K562 (cell line): Measurements from ENCODE around the gene RNF26. TPM values are rescaled to one million over a fixed set of nuclear protein-coding genes. Genes with fewer than 3 reads are reported as not detected.

Experiments
- ARHGAP35 ChIP-seq: fragments of 450-650 bp; IDR thresholded peaks from 2 replicates; pipeline ENCODE4 v1.6.1; 2018; ENCODE audit not compliant: partially characterized antibody
- CUX1 ChIP-seq: fragments of 200-800 bp; sonication (Bioruptor generic); IDR thresholded peaks from 2 replicates; pipeline ENCODE4 v1.6.1; 2016; ENCODE audit warnings: missing genetic modification characterization, missing compliant biosample characterization
- ELF1 ChIP-seq: fragments of 200-800 bp; sonication (Bioruptor generic); IDR thresholded peaks from 2 replicates; pipeline ENCODE4 v1.6.1; 2016; ENCODE audit warnings: missing genetic modification characterization, missing compliant biosample characterization
- FOXK2 ChIP-seq, 2 experiments: fragments of 450-650 bp; IDR thresholded peaks in 1 of 2; conservative IDR thresholded peaks in 1 of 2; 2 replicates each; pipeline ENCODE4 v1.6.1; 2016; ENCODE audit warnings: low read depth in 2 of 2, mild to moderate bottlenecking in 1 of 2
- KLF6 ChIP-seq: fragments of 250-450 bp; sonication (Bioruptor Pico); IDR thresholded peaks from 2 replicates; pipeline ENCODE4 v1.4.0; 2020; ENCODE audit warnings: mild to moderate bottlenecking, moderate library complexity, borderline replicate concordance
- MBD2 ChIP-seq: sonication (generic); IDR thresholded peaks from 2 replicates; pipeline ENCODE4 v1.6.1; 2016; ENCODE audit warnings: low read depth, borderline replicate concordance
- MCM2 ChIP-seq: fragments of 450-650 bp; IDR thresholded peaks from 2 replicates; pipeline ENCODE4 v1.6.1; 2017; ENCODE audit warnings: low read depth, mild to moderate bottlenecking
- MTA1 ChIP-seq: fragments of 450-650 bp; IDR thresholded peaks from 2 replicates; pipeline ENCODE4 v1.6.1; 2017; ENCODE audit warnings: borderline replicate concordance
- TAF15 ChIP-seq: fragments of 200-400 bp; formaldehyde crosslinking; IDR thresholded peaks from 2 replicates; pipeline ENCODE4 v1.6.1; 2017; ENCODE audit warnings: mild to moderate bottlenecking, low read depth, low read length, moderate library complexity
- TEAD4 ChIP-seq, 2 experiments: sonication (generic) in 1 of 2; formaldehyde crosslinking in 1 of 2; IDR thresholded peaks; 2 replicates each; pipeline versions ENCODE4 v1.6.1 to v1.8.0; 2012 to 2022; ENCODE audit warnings: borderline replicate concordance in 1 of 2, inconsistent platforms in 1 of 2, low read length in 1 of 2, mild to moderate bottlenecking in 1 of 2, missing genetic modification reagents in 1 of 2
- THRB ChIP-seq: fragments of 450-650 bp; formaldehyde crosslinking; conservative IDR thresholded peaks from 2 replicates; pipeline ENCODE4 v1.4.0; 2022; ENCODE audit warnings: mild to moderate bottlenecking, missing genetic modification characterization
- ZNF318 ChIP-seq, 2 experiments: fragments of 450-650 bp; IDR thresholded peaks; 2 replicates each; pipeline ENCODE4 v1.6.1; 2016; ENCODE audit warnings: mild to moderate bottlenecking in 2 of 2, borderline replicate concordance in 1 of 2, low read depth in 1 of 2, moderate library complexity in 1 of 2
- polyA plus RNA-seq, 8 experiments: library from polyadenylated mRNA; depleted of rRNA in 4 of 8; stranded (reverse) in 5 of 8; unstranded in 3 of 8; fragments of >200 nt; fragmentation: Nextera tagmentation in 2 of 8; fragmentation: Illumina TruSeq in 1 of 8; extraction: Ambion mirVana in 2 of 8; extraction: Trizol in 1 of 8; gene quantifications; 2 replicates each; pipeline versions ENCODE4 v1.2.1 to v1.2.3, GENCODE V29; 2011 to 2014; ENCODE audit warnings: inconsistent platforms in 1 of 8, missing spikeins in 1 of 8
- total RNA-seq, 7 experiments: library from RNA; depleted of rRNA in 6 of 7; stranded (reverse); fragments of >200 nt in 6 of 7; fragmentation: Illumina TruSeq in 2 of 7; extraction: Trizol in 2 of 7; gene quantifications; 2 replicates each; pipeline versions ENCODE4 v1.2.1 to v1.2.3, GENCODE V29; 2011 to 2021; ENCODE audit warnings: low replicate concordance in 1 of 7

Gene RNF26
- total and polyA plus RNA-seq, 9 of the 15 experiments (the other 6 are each of a cell fraction or from before 2014, with no cell fraction given) = 5.3 to 53.6 (median 12.7) TPM

GRCh38 chr11:119356349-119357031 is 22.2 kb downstream of the RNF26 start (continued):
- TF ChIP-seq ZNF318 (IDR thresholded peaks at IDR 0.05; ENCODE audit: borderline replicate concordance in 1 of 2, low read depth in 1 of 2) = no peak
- 0 out of 2 replicates have a peak, but pooled peaks have one; percentile 41 for TF ChIP-seq THRB (CRISPR knock-in tag)
- TF ChIP-seq TAF15 = no peak
- TF ChIP-seq ARHGAP35 = no peak
- no peak; a peak in 1 of 4 replicates for TF ChIP-seq FOXK2 (conservative IDR thresholded peaks at IDR 0.05 in 1 of 2, IDR thresholded peaks at IDR 0.05 in 1 of 2; ENCODE audit: low read depth in 2 of 2)
- no peak for TF ChIP-seq TEAD4 (IDR thresholded peaks at IDR 0.05; ENCODE audit: low read length)
- TF ChIP-seq TEAD4 (CRISPR knock-in tag; IDR thresholded peaks at IDR 0.05; ENCODE audit: borderline replicate concordance) = no peak
- TF ChIP-seq ELF1 (tag) = no peak
- TF ChIP-seq KLF6 (CRISPR knock-in tag) = no peak
- no peak for TF ChIP-seq CUX1 (CRISPR knock-in tag)
- no peak for TF ChIP-seq MCM2
- TF ChIP-seq MBD2 = no peak
- no peak for TF ChIP-seq MTA1
